AG04450 (cell line): Measurements from ENCODE around the gene COQ10B. TPM values are rescaled to one million over a fixed set of nuclear protein-coding genes. Genes with fewer than 3 reads are reported as not detected.

Source experiments
- CTCF ChIA-PET: fragments of 300-600, 350-600 bp; formaldehyde crosslinking; extraction: SDS; loops from one replicate; lab custom pipeline; 2022; ENCODE audit warnings: antibody characterized with exemption, inconsistent platforms; lab: Charles Lee
- POLR2A ChIA-PET: fragments of 350-600 bp; formaldehyde crosslinking; extraction: SDS; loops from one replicate; lab custom pipeline; 2021; ENCODE audit warnings: antibody characterized with exemption, inconsistent platforms; lab: Yijun Ruan, JAX
- DNase-seq: peaks from one replicate; pipeline ENCODE4 v3.0.0-alpha.2; 2011; ENCODE audit warnings: low read depth, low spot score
- H3K27ac ChIP-seq: one replicate; pipeline ENCODE4 v1.5.1; 2012; ENCODE audit warnings: low read depth, low read length, control low read depth
- H3K27me3 ChIP-seq: one replicate; pipeline ENCODE4 v1.6.0; 2012; ENCODE audit warnings: low read length; ENCODE audit not compliant: control insufficient read depth, insufficient read depth
- H3K4me3 ChIP-seq: 2 replicates; pipeline ENCODE4 v1.5.1; 2011; ENCODE audit warnings: mild to moderate bottlenecking, low read depth, low read length, control low read depth
- H3K9me3 ChIP-seq: 2 replicates; pipeline ENCODE4 v1.5.1; 2012; ENCODE audit warnings: low read length; ENCODE audit not compliant: control insufficient read depth, insufficient read depth
- CTCF ChIP-seq: IDR thresholded peaks from 2 replicates; pipeline ENCODE4 v1.5.1; 2011; ENCODE audit warnings: low read depth, low read length, control low read depth, inconsistent platforms
- polyA plus RNA-seq: library from polyadenylated mRNA; depleted of rRNA; stranded (reverse); fragments of >200 nt; gene quantifications from 2 replicates; pipeline ENCODE4 v1.2.3, GENCODE V29; 2011

COQ10B gene
- polyA plus RNA-seq, 1 experiment, result 5.8 TPM

DNA sequence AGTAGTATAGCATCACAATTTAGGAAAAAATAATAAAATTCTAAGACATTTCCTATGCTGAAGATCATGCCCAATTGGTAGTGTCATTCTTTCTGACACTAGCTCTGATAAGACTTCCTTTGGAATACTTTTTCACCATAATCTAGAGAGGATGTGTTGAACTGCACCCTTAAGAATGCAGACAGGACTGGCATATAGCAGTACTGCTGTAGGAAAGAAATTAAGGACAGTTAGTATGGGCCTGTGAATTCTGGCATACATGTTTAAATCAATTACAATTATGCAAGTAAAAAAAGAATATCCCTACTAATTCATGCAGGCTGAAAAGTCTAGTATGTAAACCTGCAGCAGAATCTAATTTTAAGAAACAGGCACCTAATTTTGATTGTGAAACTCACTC, 33.9 kb upstream of the COQ10B start:
- H3K27ac ChIP-seq, result no peak overlapping the region
- H3K27me3 ChIP-seq, result no peaks in the 10 kb centered on the region
- CTCF ChIA-PET, result no interaction called here
- POLR2A ChIA-PET, result no interaction called here
- H3K4me3 ChIP-seq, result no peak overlapping the region
- no peaks in the 10 kb centered on the region for H3K9me3 ChIP-seq
- TF ChIP-seq CTCF, result no peak
- DNase-seq, result no peak

DNA sequence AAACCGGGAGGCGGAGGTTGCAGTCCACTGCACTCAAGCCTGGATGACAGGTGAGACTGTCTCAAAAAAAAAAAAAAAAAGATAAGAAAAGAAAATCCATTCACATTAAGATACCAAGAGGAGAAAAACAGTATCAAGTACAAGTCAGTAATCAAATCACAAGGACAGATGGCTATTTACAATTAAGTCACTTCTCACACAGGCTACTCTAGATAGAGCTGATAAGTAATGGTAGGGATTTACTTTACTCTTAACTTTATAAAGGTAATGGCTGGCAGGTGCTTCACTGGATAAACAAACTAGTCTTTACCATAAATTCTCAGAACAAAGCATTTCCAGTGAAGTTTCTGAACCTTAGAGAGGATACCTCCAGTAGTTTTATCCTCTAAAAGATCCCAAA, 30.0 kb upstream of the COQ10B start:
- no peak for DNase-seq
- Histone ChIP-seq H3K27ac (no peak overlapping the region), H3K9me3 (no peaks in the 10 kb centered on the region), H3K4me3 (no peak overlapping the region), H3K27me3 (no peaks in the 10 kb centered on the region)
- ChIA-PET CTCF (no interaction called here), POLR2A (no interaction called here)
- TF ChIP-seq CTCF, result no peak

- Histone ChIP-seq H3K27me3 (no peaks in the 10 kb centered on the region), H3K27ac (no peak overlapping the region), H3K9me3 (no peaks in the 10 kb centered on the region), H3K4me3 (no peak overlapping the region)
- no peak for DNase-seq
- POLR2A ChIA-PET, result interaction anchor here (0.6 to 1.5 kb wide), 2 partner anchors 13 to 27 kb away, joined by 3 to 4 read pairs; partner anchors contain the start of gene COQ10B
- no peak for TF ChIP-seq CTCF
- CTCF ChIA-PET, result interaction anchor here (0.6 to 1.2 kb wide), 2 partner anchors 10 to 353 kb away, joined by 3 read pairs; partner anchors contain the start of gene SF3B1
Observed at GRCh38 chr2:197425550-197425949, 27.8 kb upstream of the COQ10B start.

- POLR2A ChIA-PET, result interaction anchor here (1.0 kb wide), 1 partner anchor 26 kb away, joined by 3 read pairs; no protein-coding TSS in a partner anchor
- CTCF ChIA-PET, result no interaction called here
Observed at GRCh38 chr2:197426723-197427603, 26.4 kb upstream of the COQ10B start.

More at GRCh38 chr2:197426723-197427603, 26.4 kb upstream of the COQ10B start:
- H3K27me3 ChIP-seq, result no peaks in the 10 kb centered on the region
- H3K4me3 ChIP-seq, result no peak overlapping the region
- no peak for DNase-seq
- H3K27ac ChIP-seq, result no peak overlapping the region
- no peaks in the 10 kb centered on the region for H3K9me3 ChIP-seq
- TF ChIP-seq CTCF, result no peak
